SH-SY5Y (cell line): ENCODE measurements around the gene LRRTM3.

Experiments used
- GATA2 ChIP-seq: IDR thresholded peaks from 2 replicates; pipeline ENCODE4 v1.6.1; 2011; ENCODE audit warnings: mild to moderate bottlenecking, low read depth, low read length
- GATA3 ChIP-seq: IDR thresholded peaks from 2 replicates; pipeline ENCODE4 v1.6.1; 2011; ENCODE audit warnings: low read depth, mild to moderate bottlenecking, low read length, moderate library complexity

DNA sequence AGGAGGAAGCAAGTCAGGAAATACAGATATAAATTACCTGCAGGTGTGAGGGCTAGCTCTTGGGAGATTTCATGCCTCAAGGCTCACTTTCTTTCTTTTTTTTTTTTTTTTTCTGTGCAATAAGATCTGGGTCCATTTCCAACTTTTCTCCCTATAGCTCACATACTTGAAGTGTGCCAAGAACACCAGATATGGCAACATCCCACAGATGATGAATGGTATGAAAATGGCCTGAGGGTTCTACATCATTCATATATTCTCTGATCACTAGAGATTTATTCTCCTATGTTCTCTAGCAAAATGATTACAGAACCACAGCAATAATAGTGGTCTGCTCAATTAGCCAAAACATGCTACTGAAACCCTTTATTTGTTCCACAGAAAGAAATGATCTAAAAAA is 117.2 kb downstream of the LRRTM3 start:
- TF ChIP-seq GATA2 (no peak), GATA3 (no peak)
